Progenitor cell of endocrine pancreas (in vitro differentiated cells): ENCODE results near the gene PCDHB1. TPM values are rescaled to one million over a fixed set of nuclear protein-coding genes. Genes with fewer than 3 reads are reported as not detected.
"Not testable (repeated sequence)": the region's sequence is repeated elsewhere in the genome, so short reads cannot be mapped to it uniquely, and the experiment has no call there.

Experiments
- DNase-seq: peaks from one replicate; pipeline ENCODE4 v3.0.0; 2021; ENCODE audit warnings: low spot score; ENCODE audit not compliant: unreplicated experiment
- H3K27ac Mint-ChIP-seq: 2 replicates; pipeline ENCODE4 v1.8.0; 2021; ENCODE audit warnings: mild to moderate bottlenecking, moderate library complexity, mixed read lengths
- H3K27me3 Mint-ChIP-seq: 2 replicates; pipeline ENCODE4 v1.8.0; 2021; ENCODE audit warnings: mixed read lengths
- H3K36me3 Mint-ChIP-seq: 2 replicates; pipeline ENCODE4 v1.8.0; 2022; ENCODE audit warnings: mixed read lengths; ENCODE audit not compliant: insufficient read depth
- H3K4me1 Mint-ChIP-seq: 2 replicates; pipeline ENCODE4 v1.8.0; 2021; ENCODE audit warnings: low read depth, mixed read lengths
- H3K4me3 Mint-ChIP-seq: 2 replicates; pipeline ENCODE4 v1.8.0; 2021; ENCODE audit warnings: low read depth, mild to moderate bottlenecking, moderate library complexity, mixed read lengths
- H3K9me3 Mint-ChIP-seq: 2 replicates; pipeline ENCODE4 v1.8.0; 2021; ENCODE audit warnings: low read depth, mixed read lengths
- total RNA-seq: library from RNA; stranded (reverse); gene quantifications from 2 replicates; pipeline ENCODE4 v1.2.1, GENCODE V29; 2021
- TF ChIP-seq, protein P1 (sequence below): fragments of 200-600 bp; sonication (generic); IDR thresholded peaks from one replicate; pipeline ENCODE4 v1.5.0; 2021; ENCODE audit warnings: antibody characterized with exemption, mild to moderate bottlenecking; ENCODE audit not compliant: unreplicated experiment

Gene PCDHB1
- total RNA-seq, 1 donor from 2014 or later: 0.29 TPM

DNA sequence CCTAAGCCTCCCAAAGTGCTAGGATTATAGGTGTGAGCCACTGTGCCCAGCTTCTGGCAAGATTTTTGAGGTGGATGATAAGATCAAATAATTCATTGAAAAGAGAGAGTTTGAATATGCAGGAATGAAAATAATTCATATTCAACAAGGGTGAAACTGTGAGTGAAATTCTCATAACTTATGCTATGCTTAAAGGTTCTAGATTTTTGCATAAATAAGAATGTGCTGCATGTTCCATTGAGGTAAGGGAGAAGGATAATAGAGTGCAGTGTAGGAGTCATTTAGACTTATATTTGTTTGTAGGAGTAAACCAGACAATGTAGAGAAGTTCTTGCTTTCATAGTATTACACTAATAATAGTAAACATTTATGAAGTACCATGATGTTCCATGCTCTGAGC lies 31.1 kb downstream of the PCDHB1 start:
- TF ChIP-seq, protein P1, sequence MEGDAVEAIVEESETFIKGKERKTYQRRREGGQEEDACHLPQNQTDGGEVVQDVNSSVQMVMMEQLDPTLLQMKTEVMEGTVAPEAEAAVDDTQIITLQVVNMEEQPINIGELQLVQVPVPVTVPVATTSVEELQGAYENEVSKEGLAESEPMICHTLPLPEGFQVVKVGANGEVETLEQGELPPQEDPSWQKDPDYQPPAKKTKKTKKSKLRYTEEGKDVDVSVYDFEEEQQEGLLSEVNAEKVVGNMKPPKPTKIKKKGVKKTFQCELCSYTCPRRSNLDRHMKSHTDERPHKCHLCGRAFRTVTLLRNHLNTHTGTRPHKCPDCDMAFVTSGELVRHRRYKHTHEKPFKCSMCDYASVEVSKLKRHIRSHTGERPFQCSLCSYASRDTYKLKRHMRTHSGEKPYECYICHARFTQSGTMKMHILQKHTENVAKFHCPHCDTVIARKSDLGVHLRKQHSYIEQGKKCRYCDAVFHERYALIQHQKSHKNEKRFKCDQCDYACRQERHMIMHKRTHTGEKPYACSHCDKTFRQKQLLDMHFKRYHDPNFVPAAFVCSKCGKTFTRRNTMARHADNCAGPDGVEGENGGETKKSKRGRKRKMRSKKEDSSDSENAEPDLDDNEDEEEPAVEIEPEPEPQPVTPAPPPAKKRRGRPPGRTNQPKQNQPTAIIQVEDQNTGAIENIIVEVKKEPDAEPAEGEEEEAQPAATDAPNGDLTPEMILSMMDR: no peak
- no peak for DNase-seq
- Mint-ChIP-seq H3K27me3 (peaks cover 9% of the 10 kb centered on the region), H3K36me3 (peaks cover 7% of the 10 kb centered on the region), H3K27ac (no peak overlapping the region), H3K9me3 (peaks cover 6% of the 10 kb centered on the region), H3K4me1 (no peaks in the 10 kb centered on the region), H3K4me3 (no peak overlapping the region)

DNA sequence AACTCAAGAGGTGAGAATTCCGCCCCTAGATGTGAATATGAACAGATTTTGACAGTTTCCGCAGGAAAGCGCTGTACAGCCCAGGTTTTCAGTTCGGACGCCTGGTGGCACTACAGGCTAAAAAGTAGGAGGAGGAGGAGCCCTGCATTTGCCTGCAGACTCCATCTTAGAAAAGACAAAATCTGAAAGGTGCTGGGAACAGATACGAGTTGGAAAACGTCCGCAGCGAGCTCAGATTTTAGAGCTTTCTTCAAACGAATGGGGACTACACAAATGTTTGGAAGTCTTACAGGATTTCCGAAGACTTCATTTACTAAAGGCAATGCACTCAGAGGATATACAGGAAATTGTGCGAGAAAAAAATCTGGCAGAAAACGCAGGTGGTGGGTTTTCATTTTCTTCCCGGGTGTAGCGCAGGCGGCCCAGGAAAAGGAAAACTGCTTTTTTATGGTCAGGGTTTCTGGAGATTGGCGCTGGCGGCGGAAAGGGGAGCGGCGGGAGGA lies 33.4 kb downstream of the PCDHB1 start:
- H3K27me3 Mint-ChIP-seq: peaks cover 9% of the 10 kb centered on the region
- no peaks in the 10 kb centered on the region for H3K4me1 Mint-ChIP-seq
- peak overlapping the region; percentile 87 for H3K4me3 Mint-ChIP-seq
- peaks cover 7% of the 10 kb centered on the region for H3K36me3 Mint-ChIP-seq
- DNase-seq: no peak
- TF ChIP-seq, protein P1: peak; percentile 68
- peak overlapping the region; percentile 99 for H3K27ac Mint-ChIP-seq
- H3K9me3 Mint-ChIP-seq: peaks cover 11% of the 10 kb centered on the region

DNA sequence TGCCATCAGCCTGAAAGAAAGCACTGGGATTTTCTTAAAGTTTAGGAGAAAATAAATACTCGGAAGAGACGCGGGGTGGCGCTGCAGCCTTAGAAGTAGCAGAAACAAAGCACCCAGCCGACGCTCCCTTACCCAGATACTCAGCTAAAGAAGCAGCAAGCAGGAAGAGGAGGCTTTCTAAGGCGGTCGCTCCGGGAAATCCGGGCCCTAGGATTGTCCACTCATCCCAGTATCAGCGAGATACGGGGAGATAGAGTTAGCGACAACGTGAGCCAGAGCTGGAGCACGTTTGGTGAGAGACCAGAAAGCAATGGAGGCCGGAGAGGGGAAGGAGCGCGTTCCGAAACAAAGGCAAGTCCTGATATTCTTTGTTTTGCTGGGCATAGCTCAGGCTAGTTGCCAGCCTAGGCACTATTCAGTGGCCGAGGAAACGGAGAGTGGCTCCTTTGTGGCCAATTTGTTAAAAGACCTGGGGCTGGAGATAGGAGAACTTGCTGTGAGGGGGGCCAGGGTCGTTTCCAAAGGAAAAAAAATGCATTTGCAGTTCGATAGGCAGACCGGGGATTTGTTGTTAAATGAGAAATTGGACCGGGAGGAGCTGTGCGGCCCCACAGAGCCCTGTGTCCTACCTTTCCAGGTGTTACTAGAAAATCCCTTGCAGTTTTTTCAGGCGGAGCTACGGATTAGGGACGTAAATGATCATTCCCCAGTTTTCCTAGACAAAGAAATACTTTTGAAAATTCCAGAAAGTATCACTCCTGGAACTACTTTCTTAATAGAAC lies 43.5 kb downstream of the PCDHB1 start, which contains the start of gene PCDHB2:
PCDHB2 (plus strand) TSS at position 135 of the 782 bp plus-strand sequence; CDS start at position 311, 176 bp downstream.
- Mint-ChIP-seq H3K4me1 (no peaks in the 10 kb centered on the region), H3K4me3 (peak within 1 kb of the TSS; percentile 89), H3K27ac (peak within 1 kb of the TSS; percentile 100), H3K36me3 (peaks cover 40% of the 10 kb centered on the region), H3K9me3 (peaks cover 33% of the 10 kb centered on the region), H3K27me3 (no peaks in the 10 kb centered on the region)
- DNase-seq: peak; percentile 49
- TF ChIP-seq, protein P1: peak; percentile 78

DNA sequence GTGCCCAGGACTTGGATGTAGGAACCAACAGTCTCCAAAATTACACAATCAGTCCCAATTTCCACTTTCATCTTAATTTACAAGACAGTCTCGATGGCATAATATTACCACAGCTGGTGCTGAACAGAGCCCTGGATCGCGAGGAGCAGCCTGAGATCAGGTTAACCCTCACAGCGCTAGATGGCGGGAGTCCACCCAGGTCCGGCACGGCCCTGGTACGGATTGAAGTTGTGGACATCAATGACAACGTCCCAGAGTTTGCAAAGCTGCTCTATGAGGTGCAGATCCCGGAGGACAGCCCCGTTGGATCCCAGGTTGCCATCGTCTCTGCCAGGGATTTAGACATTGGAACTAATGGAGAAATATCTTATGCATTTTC lies 44.1 kb downstream of the PCDHB1 start:
- no peaks in the 10 kb centered on the region for H3K4me1 Mint-ChIP-seq
- H3K4me3 Mint-ChIP-seq: peak overlapping the region; percentile 89
- H3K36me3 Mint-ChIP-seq: peaks cover 46% of the 10 kb centered on the region
- TF ChIP-seq, protein P1: no peak
- H3K9me3 Mint-ChIP-seq: peaks cover 39% of the 10 kb centered on the region
- H3K27ac Mint-ChIP-seq: peak overlapping the region; percentile 100
- DNase-seq: no peak
- H3K27me3 Mint-ChIP-seq: no peaks in the 10 kb centered on the region

DNA sequence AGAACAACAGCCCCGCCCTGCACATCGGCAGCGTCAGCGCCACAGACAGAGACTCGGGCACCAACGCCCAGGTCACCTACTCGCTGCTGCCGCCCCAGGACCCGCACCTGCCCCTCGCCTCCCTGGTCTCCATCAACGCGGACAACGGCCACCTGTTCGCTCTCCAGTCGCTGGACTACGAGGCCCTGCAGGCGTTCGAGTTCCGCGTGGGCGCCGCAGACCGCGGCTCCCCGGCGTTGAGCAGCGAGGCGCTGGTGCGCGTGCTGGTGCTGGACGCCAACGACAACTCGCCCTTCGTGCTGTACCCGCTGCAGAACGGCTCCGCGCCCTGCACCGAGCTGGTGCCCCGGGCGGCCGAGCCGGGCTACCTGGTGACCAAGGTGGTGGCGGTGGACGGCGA lies 45.0 kb downstream of the PCDHB1 start:
- peaks cover 55% of the 10 kb centered on the region for H3K36me3 Mint-ChIP-seq
- peak overlapping the region; percentile 89 for H3K4me3 Mint-ChIP-seq
- H3K4me1 Mint-ChIP-seq, H3K27me3 Mint-ChIP-seq, DNase-seq: not testable (repeated sequence)
- peak overlapping the region; percentile 100 for H3K27ac Mint-ChIP-seq
- H3K9me3 Mint-ChIP-seq: peaks cover 43% of the 10 kb centered on the region

DNA sequence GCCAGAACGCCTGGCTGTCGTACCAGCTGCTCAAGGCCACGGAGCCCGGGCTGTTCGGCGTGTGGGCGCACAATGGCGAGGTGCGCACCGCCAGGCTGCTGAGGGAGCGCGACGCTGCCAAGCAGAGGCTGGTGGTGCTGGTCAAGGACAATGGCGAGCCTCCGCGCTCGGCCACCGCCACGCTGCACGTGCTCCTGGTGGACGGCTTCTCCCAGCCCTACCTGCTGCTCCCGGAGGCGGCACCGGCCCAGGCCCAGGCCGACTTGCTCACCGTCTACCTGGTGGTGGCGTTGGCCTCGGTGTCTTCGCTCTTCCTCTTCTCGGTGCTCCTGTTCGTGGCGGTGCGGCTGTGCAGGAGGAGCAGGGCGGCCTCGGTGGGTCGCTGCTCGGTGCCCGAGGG lies 45.4 kb downstream of the PCDHB1 start:
- not testable (repeated sequence) for H3K4me3 Mint-ChIP-seq, H3K27me3 Mint-ChIP-seq, DNase-seq, H3K4me1 Mint-ChIP-seq
- peak overlapping the region; percentile 41 for H3K27ac Mint-ChIP-seq
- H3K36me3 Mint-ChIP-seq: peaks cover 59% of the 10 kb centered on the region
- H3K9me3 Mint-ChIP-seq: peaks cover 46% of the 10 kb centered on the region
